ENCODE measurements around the gene C1RL.
"Not testable (repeated sequence)": the region's sequence is repeated elsewhere in the genome, so short reads cannot be mapped to it uniquely, and the experiment has no call there.

C1RL gene

GRCh38 chr12:7059780-7060179, 49.2 kb downstream of the C1RL start:
- no peak for DNase-seq

GRCh38 chr12:7058850-7059395, 50.1 kb downstream of the C1RL start:
- DNase-seq: no peak

- no peak for DNase-seq
Observed at GRCh38 chr12:7058163-7058845, 50.7 kb downstream of the C1RL start.

- DNase-seq: not testable (repeated sequence)
Observed at GRCh38 chr12:7055736-7056135, 53.3 kb downstream of the C1RL start.

GRCh38 chr12:7054925-7055324, 54.1 kb downstream of the C1RL start:
- DNase-seq: no peak

GRCh38 chr12:7049973-7050372, 59.0 kb downstream of the C1RL start:
- not testable (repeated sequence) for DNase-seq

GRCh38 chr12:7049445-7049951, 59.5 kb downstream of the C1RL start:
- DNase-seq: not testable (repeated sequence)

GRCh38 chr12:7047306-7047705, 61.7 kb downstream of the C1RL start:
- DNase-seq: no peak

- DNase-seq: no peak
Observed at GRCh38 chr12:7046383-7047105, 62.5 kb downstream of the C1RL start.

- DNase-seq: no peak
Observed at GRCh38 chr12:7045913-7046312, 63.1 kb downstream of the C1RL start.
